Coronary artery (tissue), 2 donors: ENCODE data around the gene ENTREP3.
"Not testable (repeated sequence)": the region's sequence is repeated elsewhere in the genome, so short reads cannot be mapped to it uniquely, and the experiment has no call there.

ENCODE experiments used
- DNase-seq: peaks from one replicate; pipeline ENCODE4 v3.0.0-alpha.2; 2017; ENCODE audit warnings: low spot score
- H3K27ac ChIP-seq, 2 donors: fragments of 200-600 bp; sonication (generic); one replicate each; pipeline ENCODE4 v1.5.1; 2016 to 2019
- H3K4me3 ChIP-seq: fragments of 200-600 bp; sonication (generic); 2 replicates; pipeline ENCODE4 v1.5.1; 2016; ENCODE audit warnings: mild to moderate bottlenecking, moderate library complexity
- CTCF ChIP-seq: fragments of 200-600 bp; sonication (generic); IDR thresholded peaks from one replicate; pipeline ENCODE4 v1.5.1; 2019; ENCODE audit warnings: antibody characterized with exemption

ENTREP3 gene

GRCh38 chr1:155250633-155251449 lies 4.4 kb downstream of the ENTREP3 start:
- peak; percentile 99 for TF ChIP-seq CTCF
- H3K4me3 ChIP-seq: peak overlapping the region; percentile 67
- peak overlapping the region in 1 of 2 donors; percentile 71 for H3K27ac ChIP-seq
- peak; percentile 89 for DNase-seq

- no peak for DNase-seq
- TF ChIP-seq CTCF: no peak
- Histone ChIP-seq H3K27ac (peak overlapping the region in 1 of 2 donors; percentile 71), H3K4me3 (peak overlapping the region; percentile 67)
Measured at GRCh38 chr1:155250246-155250632, 5.0 kb downstream of the ENTREP3 start.

- H3K4me3 ChIP-seq: no peak overlapping the region
- H3K27ac ChIP-seq: no peak overlapping the region
- no peak for TF ChIP-seq CTCF
- DNase-seq: no peak
Measured at GRCh38 chr1:155247667-155248553, 7.4 kb downstream of the ENTREP3 start.

GRCh38 chr1:155246796-155247195 lies 8.5 kb downstream of the ENTREP3 start:
- DNase-seq, H3K4me3 ChIP-seq, H3K27ac ChIP-seq: not testable (repeated sequence)

- H3K27ac ChIP-seq: peak overlapping the region; percentile 88 to 91
- no peak for DNase-seq
- no peak for TF ChIP-seq CTCF
- H3K4me3 ChIP-seq: peak overlapping the region; percentile 67
Measured at GRCh38 chr1:155245163-155245524, 10.1 kb downstream of the ENTREP3 start.

- H3K4me3 ChIP-seq: peak overlapping the region; percentile 67
- H3K27ac ChIP-seq: peak overlapping the region; percentile 88 to 91
- peak; percentile 99 for TF ChIP-seq CTCF
- peak; percentile 99 for DNase-seq
Measured at GRCh38 chr1:155244368-155245162, 10.7 kb downstream of the ENTREP3 start.
